Mucosa of descending colon (tissue), 3 donors: Measurements from ENCODE around the gene CDHR1. TPM values are rescaled to one million over a fixed set of nuclear protein-coding genes. Genes with fewer than 3 reads are reported as not detected.

Experiments used
- ATAC-seq: fragments of 200-7000 bp; cut with Tn5 transposase; one replicate; pipeline ENCODE4 v1.9.1; 2020; ENCODE audit warnings: mild to moderate bottlenecking, moderate library complexity
- DNase-seq, 3 donors: peaks; one replicate each; pipeline ENCODE4 v3.0.0-alpha.2; 2020
- H3K36me3 ChIP-seq: fragments of 200-600 bp; one replicate; pipeline ENCODE4 v1.8.0; 2021; ENCODE audit warnings: low read depth, mild to moderate bottlenecking
- H3K4me1 ChIP-seq: fragments of 200-600 bp; one replicate; pipeline ENCODE4 v1.8.0; 2021; ENCODE audit warnings: low read depth, mild to moderate bottlenecking
- H3K4me3 ChIP-seq: fragments of 200-600 bp; one replicate; pipeline ENCODE4 v1.8.0; 2021; ENCODE audit warnings: mild to moderate bottlenecking
- H3K9me3 ChIP-seq: fragments of 200-600 bp; one replicate; pipeline ENCODE4 v1.8.0; 2021; ENCODE audit warnings: mild to moderate bottlenecking
- CTCF ChIP-seq: fragments of 200-600 bp; IDR thresholded peaks from one replicate; pipeline ENCODE4 v1.8.0; 2022; ENCODE audit warnings: antibody characterized with exemption, mild to moderate bottlenecking
- intact Hi-C, 2 donors: fragments of 100-400 bp; cut with DNase I in 1 of 2; cut with micrococcal nuclease in 1 of 2; formaldehyde crosslinking; loops; one replicate each; pipeline versions ENCODE4 v1.11.0 to v1.11.1; 2022; cut with DNase I, micrococcal nuclease
- total RNA-seq, 3 donors: library from RNA; stranded (reverse); fragmentation: NEBNext Ultra II Directional in 2 of 3; extraction: Animal tissue kit (Norgen Biotek cat#: 25700) in 2 of 3; gene quantifications; one replicate each; pipeline versions ENCODE4 v1.2.1 to v1.2.4, GENCODE V29; 2021 to 2023
- donor health status: DM: no; HTN: no; CAD: no; lungs with moderate emphysema.
- donor health status: DM: no; HTN: no; CAD: no.
- donor health status: DM: no; HTN: yes; CAD: no.

The CDHR1 gene
- total RNA-seq, 3 donors from 2014 or later, result 39.6 to 169 (median 114) TPM

- peak; percentile 43 for TF ChIP-seq CTCF
- no peaks in the 10 kb centered on the region for H3K36me3 ChIP-seq
- H3K4me3 ChIP-seq, result no peak overlapping the region
- intact Hi-C loops, result no loop called here
- no peaks in the 10 kb centered on the region for H3K4me1 ChIP-seq
- DNase-seq (peak; percentile 41 to 67 (median 67)), ATAC-seq (peak; percentile 84)
- H3K9me3 ChIP-seq, result no peaks in the 10 kb centered on the region
These were observed 62.4 kb downstream of the CDHR1 start for GRCh38 chr10:84256510-84257342.

GRCh38 chr10:84257343-84258020 lies 63.1 kb downstream of the CDHR1 start:
- no peak for DNase-seq
- no peak for ATAC-seq
- H3K4me3 ChIP-seq, result no peak overlapping the region
- no peaks in the 10 kb centered on the region for H3K36me3 ChIP-seq
- intact Hi-C loops, result no loop called here
- no peaks in the 10 kb centered on the region for H3K4me1 ChIP-seq
- no peaks in the 10 kb centered on the region for H3K9me3 ChIP-seq
- no peak for TF ChIP-seq CTCF

GRCh38 chr10:84258034-84258695 lies 63.8 kb downstream of the CDHR1 start:
- intact Hi-C loops, result no loop called here
- DNase-seq (no peak), ATAC-seq (no peak)
- Histone ChIP-seq H3K36me3 (no peaks in the 10 kb centered on the region), H3K9me3 (no peaks in the 10 kb centered on the region), H3K4me3 (no peak overlapping the region), H3K4me1 (no peaks in the 10 kb centered on the region)
- TF ChIP-seq CTCF, result no peak

GRCh38 chr10:84261236-84261915 lies 67.0 kb downstream of the CDHR1 start:
- no peak for ATAC-seq
- no peak overlapping the region for H3K4me3 ChIP-seq
- TF ChIP-seq CTCF, result no peak
- no peak for DNase-seq
- H3K36me3 ChIP-seq, result no peaks in the 10 kb centered on the region
- H3K9me3 ChIP-seq, result no peaks in the 10 kb centered on the region
- no peaks in the 10 kb centered on the region for H3K4me1 ChIP-seq
- intact Hi-C loops, result loop anchor here in 1 of 2 donors (10.0 kb wide), 1 partner anchor 113 kb away; no protein-coding TSS in a partner anchor

- Histone ChIP-seq H3K4me1 (no peaks in the 10 kb centered on the region), H3K9me3 (no peaks in the 10 kb centered on the region), H3K36me3 (no peaks in the 10 kb centered on the region), H3K4me3 (no peak overlapping the region)
- DNase-seq (no peak), ATAC-seq (no peak)
- no peak for TF ChIP-seq CTCF
- intact Hi-C loops, result loop anchor here in 1 of 2 donors (10.0 kb wide), 1 partner anchor 112 kb away; no protein-coding TSS in a partner anchor
These were observed 68.0 kb downstream of the CDHR1 start for GRCh38 chr10:84262190-84262956.
